K562 (cell line): ENCODE results near the gene AHCYL1.

Experiments used
- JUND ChIP-seq, 2 experiments: IDR thresholded peaks; 2 replicates in 1 of 2; 3 replicates in 1 of 2; pipeline ENCODE4 v1.6.1; 2011; ENCODE audit warnings: borderline replicate concordance in 2 of 2, low read depth in 2 of 2, low read length in 2 of 2, improper control_type of control experiment in 1 of 2, missing biosample characterization in 1 of 2, missing genetic modification characterization in 1 of 2, missing genetic modification reagents in 1 of 2
- NR1H2 ChIP-seq: sonication (generic); formaldehyde crosslinking; IDR thresholded peaks from 2 replicates; pipeline ENCODE4 v1.4.0; 2020; ENCODE audit warnings: mild to moderate bottlenecking, missing genetic modification reagents

DNA sequence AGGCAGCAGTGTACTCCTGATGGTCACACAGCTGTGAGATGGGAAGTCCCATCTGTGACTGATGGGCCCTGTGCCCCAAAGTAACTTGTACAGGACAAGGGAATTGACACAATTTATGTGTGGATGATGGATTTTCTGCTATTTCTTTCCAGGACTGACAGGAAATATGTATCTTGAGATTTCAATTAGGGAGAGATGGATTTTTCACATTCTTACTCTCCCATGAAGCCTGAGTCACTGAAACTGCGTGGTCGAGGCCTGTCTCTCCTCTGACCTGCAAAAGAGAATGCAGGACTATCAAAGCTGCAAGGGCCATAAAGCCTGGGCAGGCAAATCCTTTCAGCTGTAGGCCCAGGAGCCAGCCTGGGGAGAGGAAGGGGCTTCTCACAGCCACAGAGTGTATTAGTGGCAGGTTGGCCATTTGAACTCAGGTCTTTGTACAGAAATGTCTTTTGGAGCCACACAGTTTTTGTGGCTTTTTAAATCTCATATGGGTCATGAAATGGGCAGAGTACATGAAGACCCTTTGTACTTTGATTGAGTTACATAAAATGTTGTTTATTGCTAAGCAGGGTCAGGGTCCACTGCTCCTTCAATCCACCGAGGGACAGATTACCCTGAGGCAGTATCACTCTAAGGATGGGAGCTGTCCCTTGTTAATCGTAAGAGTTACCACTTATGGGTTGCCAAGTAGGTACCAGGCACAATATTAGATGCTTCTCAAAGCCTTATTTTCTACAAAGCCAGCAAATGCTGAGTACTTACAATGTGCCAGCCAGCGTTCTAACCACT, 71.1 kb downstream of the AHCYL1 start:
- TF ChIP-seq NR1H2 (CRISPR knock-in tag): no peak
- no peak for TF ChIP-seq JUND (IDR thresholded peaks at IDR 0.05; ENCODE audit: borderline replicate concordance, low read depth, low read length)
- TF ChIP-seq JUND (tag; IDR thresholded peaks at IDR 0.05; ENCODE audit: borderline replicate concordance, low read depth, low read length): no peak
